Omental fat pad (tissue), 4 donors: ENCODE results near the gene CA4. TPM values are rescaled to one million over a fixed set of nuclear protein-coding genes. Genes with fewer than 3 reads are reported as not detected.

Source experiments
- ATAC-seq: fragments of 150-250 bp; one replicate; pipeline ENCODE4 v1.9.1; 2016; ENCODE audit warnings: mild to moderate bottlenecking, moderate library complexity; ENCODE audit not compliant: low FRiP score
- DNase-seq: peaks from one replicate; pipeline ENCODE4 v3.0.0-alpha.2; 2019; ENCODE audit warnings: low spot score
- CTCF ChIP-seq, 3 donors: fragments of 450-650 bp; IDR thresholded peaks; one replicate each; pipeline ENCODE4 v1.5.1; 2016 to 2017; ENCODE audit warnings: antibody characterized with exemption in 3 of 3, mild to moderate bottlenecking in 3 of 3, moderate library complexity in 2 of 3
- total RNA-seq, 4 donors: library from RNA; depleted of rRNA; stranded (reverse); fragments of >200 nt; gene quantifications; one replicate each; pipeline ENCODE4 v1.1.0, GENCODE V29; 2016

CA4 gene
- total RNA-seq, 4 donors from 2014 or later = 9.1 to 168 (median 56.6) TPM

- no peak for TF ChIP-seq CTCF (IDR thresholded peaks at IDR 0.05)
- no peak for DNase-seq
Measured at GRCh38 chr17:60165223-60165622, 15.4 kb downstream of the CA4 start.

DNA sequence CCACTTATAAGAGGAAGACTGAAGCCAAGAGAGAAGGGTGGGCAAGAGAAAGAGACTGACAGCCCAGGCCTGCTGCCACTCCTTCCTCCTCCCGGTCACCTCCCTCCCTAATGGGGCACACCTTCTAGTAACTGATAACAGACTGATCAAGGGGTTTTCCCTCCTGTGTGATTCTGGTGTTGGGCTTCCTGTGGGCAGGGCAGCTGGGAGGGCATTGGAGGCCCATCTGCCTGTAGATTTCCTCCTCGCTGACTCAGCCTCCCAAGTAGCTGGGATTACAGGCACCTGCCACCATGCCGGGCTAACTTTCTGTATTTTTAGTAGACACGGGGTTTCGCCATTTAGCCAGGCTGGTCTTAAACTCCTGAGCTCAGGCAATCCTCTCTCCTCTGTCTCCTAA lies 16.2 kb downstream of the CA4 start:
- DNase-seq = no peak
- no peak for TF ChIP-seq CTCF (IDR thresholded peaks at IDR 0.05)
- no peak for ATAC-seq

More at GRCh38 chr17:60165223-60165622, 15.4 kb downstream of the CA4 start:
- no peak for ATAC-seq

GRCh38 chr17:60167065-60167741 lies 17.4 kb downstream of the CA4 start:
- DNase-seq (no peak), ATAC-seq (no peak)
- no peak for TF ChIP-seq CTCF (IDR thresholded peaks at IDR 0.05)

DNA sequence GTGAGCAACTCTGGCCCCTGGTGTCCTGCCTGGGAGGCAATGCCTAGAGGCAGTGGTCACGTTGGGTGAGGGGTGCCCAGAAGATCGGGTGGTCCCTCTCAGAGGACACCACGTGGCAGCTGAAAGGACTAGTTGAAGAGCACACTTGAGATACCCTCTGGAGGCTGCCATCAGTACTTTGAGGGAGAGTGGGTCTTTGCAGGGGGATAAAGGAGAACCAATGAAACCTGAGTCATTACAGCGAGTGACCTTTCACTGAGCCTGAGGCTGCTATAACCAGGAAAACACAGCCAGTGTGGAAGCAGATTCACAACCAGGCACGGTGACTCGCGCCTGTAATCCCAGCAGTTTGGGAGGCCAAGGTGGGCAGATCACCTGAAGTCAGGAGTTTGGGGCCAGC lies 18.9 kb downstream of the CA4 start:
- ATAC-seq = no peak
- DNase-seq = no peak
- no peak for TF ChIP-seq CTCF (IDR thresholded peaks at IDR 0.05)

DNA sequence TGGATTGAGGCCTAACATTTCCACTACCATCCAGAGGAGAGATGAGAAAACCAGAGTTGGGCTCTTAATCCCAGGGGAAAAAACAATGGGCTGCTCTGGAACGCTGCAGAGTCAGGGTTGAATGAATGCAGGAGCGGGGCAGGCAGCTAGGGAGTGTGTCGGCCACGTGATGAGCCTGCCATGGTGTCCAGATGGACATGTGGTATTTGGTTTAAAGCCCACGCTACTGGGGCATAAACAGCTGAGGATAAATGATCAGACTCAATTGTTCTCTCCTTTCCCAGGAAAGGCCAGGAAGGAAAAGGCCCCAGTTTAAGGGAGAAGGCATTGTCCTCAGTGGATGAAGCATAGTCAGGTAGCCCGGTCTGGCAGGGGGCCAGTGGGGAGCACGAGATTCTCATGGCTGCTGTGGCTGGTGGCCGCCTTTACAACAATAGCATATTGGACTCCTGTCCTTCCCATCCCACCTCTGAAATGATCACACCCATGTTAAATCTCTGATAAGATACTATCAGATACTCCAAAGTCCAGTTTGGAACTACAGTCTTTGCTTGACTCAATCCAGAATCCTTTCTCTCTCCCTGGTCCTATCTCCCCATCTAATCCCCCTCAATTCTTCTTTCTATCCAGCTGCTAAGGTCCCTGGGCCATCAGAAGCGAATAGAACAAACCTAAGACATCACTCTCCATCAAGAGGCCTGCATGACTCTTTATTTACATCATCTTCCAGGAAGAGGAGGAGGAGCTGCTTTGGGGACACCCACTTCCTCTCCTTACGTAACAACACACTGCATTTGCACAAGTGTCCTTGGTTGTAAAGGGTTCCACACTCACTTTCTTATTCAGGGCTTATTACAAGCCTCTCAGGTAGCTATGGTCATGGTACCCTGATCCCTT lies 20.4 kb downstream of the CA4 start:
- DNase-seq (no peak), ATAC-seq (no peak)
- no peak for TF ChIP-seq CTCF (IDR thresholded peaks at IDR 0.05)

- ATAC-seq = no peak
- DNase-seq = no peak
- no peak for TF ChIP-seq CTCF (IDR thresholded peaks at IDR 0.05)
Measured at GRCh38 chr17:60170835-60171752, 21.3 kb downstream of the CA4 start.
